ENCODE measurements around the gene CCR6. TPM values are rescaled to one million over a fixed set of nuclear protein-coding genes. Genes with fewer than 3 reads are reported as not detected.

CCR6 gene
- total and polyA plus RNA-seq, 10 of the 15 experiments (the other 5 are each of a cell fraction or from before 2014, with no cell fraction given) = 2.2 to 7.6 (median 6.7) TPM

DNA sequence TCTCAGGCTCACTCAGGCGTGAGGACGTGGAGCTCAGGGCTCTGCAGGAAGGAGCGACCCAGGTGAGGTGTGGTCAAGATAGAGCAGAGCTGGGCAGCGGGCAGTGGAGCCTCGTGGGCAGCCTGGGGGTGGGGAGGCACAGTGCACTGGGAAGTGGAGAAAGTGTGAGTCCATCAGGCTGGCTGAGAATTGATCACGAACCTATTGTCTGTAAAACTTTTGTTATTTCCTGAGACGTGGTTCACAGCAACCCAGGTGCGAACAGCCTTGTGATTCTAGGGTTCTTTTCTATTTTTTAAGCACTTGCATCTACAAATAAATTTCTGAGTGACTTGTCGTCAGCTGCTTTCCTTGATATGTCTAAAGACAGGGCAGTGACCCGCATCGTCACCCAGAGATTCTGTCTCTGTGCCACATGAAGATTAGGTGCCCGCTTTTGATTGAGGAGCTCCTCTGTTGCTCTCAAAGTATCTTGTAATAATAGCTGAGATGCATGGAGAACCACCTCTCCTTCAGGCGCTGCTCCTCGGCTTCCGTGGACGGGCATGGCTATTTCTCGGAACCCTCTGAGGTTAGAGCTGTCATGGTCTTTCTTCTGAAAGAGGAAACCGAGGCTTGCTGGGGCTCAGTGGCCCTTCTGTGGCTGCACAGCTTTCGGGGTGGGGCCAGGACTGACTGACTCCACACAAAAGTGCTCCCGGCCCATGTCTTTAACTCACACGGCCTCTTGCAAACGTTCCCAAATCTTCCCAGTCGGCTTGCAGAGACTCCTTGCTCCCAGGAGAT, 662 bp upstream of the CCR6 start:
- DNase-seq (ENCODE audit: low read depth, low spot score) (no peak), FAIRE-seq (peak; percentile 56), ATAC-seq (peak; percentile 52)
- Histone ChIP-seq H3K27me3 (replicated peaks in 1 of 2; ENCODE audit: control insufficient read depth in 2 of 2, insufficient read depth in 2 of 2, low read length in 1 of 2) (no peaks in the 10 kb centered on the region), H3K4me2 (ENCODE audit: control insufficient read depth, insufficient read depth) (peak overlapping the region; percentile 81), H2AFZ (ENCODE audit: control insufficient read depth, low read depth, low read length) (peak overlapping the region; percentile 44), H3K9ac (ENCODE audit: control insufficient read depth, insufficient read depth, low read length) (peak overlapping the region; percentile 56), H3K79me2 (ENCODE audit: control insufficient read depth, insufficient read depth, low read length) (peaks cover 10% of the 10 kb centered on the region), H3K36me3 (ENCODE audit: control insufficient read depth in 2 of 2, insufficient read depth in 2 of 2, low read length in 1 of 2) (no peaks in the 10 kb centered on the region), H3K27ac (ENCODE audit: control insufficient read depth, insufficient read depth) (peak overlapping the region; percentile 66), H4K20me1 (ENCODE audit: control insufficient read depth, insufficient read depth) (no peaks in the 10 kb centered on the region), H3K9me3 (replicated peaks; ENCODE audit: control insufficient read depth, insufficient read depth, low read length) (peaks cover 5% of the 10 kb centered on the region; the same call in 2 of the 3 replicates), H3K4me1 (ENCODE audit: control insufficient read depth, insufficient read depth, low read length) (peaks cover 65% of the 10 kb centered on the region), H3K4me3 (peak overlapping the region; percentile 60; the same call in 1 of the 2 replicates)
- TSS peak; percentile 54 for BruUV-seq (replicated peaks)
- under 1% methylated on average over 23 of the region's 23 CpGs for WGBS (ENCODE audit: insufficient coverage, insufficient replicate concordance, low lambda C conversion rate, missing lambda C conversion rate)
- ChIA-PET CTCF (interaction anchor here (0.6 to 8.1 kb wide), 20 partner anchors 8 to 347 kb away, joined by 3 to 129 read pairs (median 6); partner anchors contain the start of gene CEP43), POLR2A (interaction anchor here (0.6 to 14.7 kb wide), 23 partner anchors 7 to 169 kb away, joined by 3 to 279 read pairs (median 6); partner anchors contain the start of genes CEP43 and RNASET2), SMC1A (ENCODE audit: uncharacterized antibody, unreplicated experiment) (interaction anchor here (0.9 to 21.7 kb wide), 19 partner anchors 8 to 335 kb away, joined by 3 to 542 read pairs (median 14); partner anchors contain the start of gene CEP43), RAD21 (ENCODE audit: unreplicated experiment) (interaction anchor here (0.5 to 8.3 kb wide), 17 partner anchors 8 to 174 kb away, joined by 3 to 231 read pairs (median 12); partner anchors contain the start of genes CEP43 and RNASET2)
- intact Hi-C loops (cut with micrococcal nuclease; ENCODE audit: unreplicated experiment) = loop anchor here (2.0 to 10.0 kb wide), 4 partner anchors 27 to 167 kb away; partner anchors contain the start of genes CEP43 and RNASET2
- in situ Hi-C loops (cut with MboI) = no loop called here
- TF ChIP-seq SPI1 (IDR thresholded peaks at IDR 0.05; ENCODE audit: borderline replicate concordance, insufficient read depth, low read depth, low read length) (no peak), SMC3 (IDR thresholded peaks at IDR 0.05; ENCODE audit: borderline replicate concordance, low read length) (no peak), POLR2A (IDR thresholded peaks at IDR 0.05; ENCODE audit: low read depth, low read length) (no peak), YY1 (IDR thresholded peaks at IDR 0.05; ENCODE audit: low read depth, low read length) (no peak), TBL1XR1 (IDR thresholded peaks at IDR 0.05; ENCODE audit: low read depth, low read length) (no peak), RELA (IDR thresholded peaks at IDR 0.05; ENCODE audit: borderline replicate concordance, partially characterized antibody) (no peak), HCFC1 (IDR thresholded peaks at IDR 0.05; ENCODE audit: low read length) (no peak), SREBF2 (IDR thresholded peaks at IDR 0.05; ENCODE audit: low read length) (no peak), ZNF24 (IDR thresholded peaks at IDR 0.05) (no peak)
- TF ChIP-seq, protein P1, sequence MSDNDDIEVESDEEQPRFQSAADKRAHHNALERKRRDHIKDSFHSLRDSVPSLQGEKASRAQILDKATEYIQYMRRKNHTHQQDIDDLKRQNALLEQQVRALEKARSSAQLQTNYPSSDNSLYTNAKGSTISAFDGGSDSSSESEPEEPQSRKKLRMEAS (IDR thresholded peaks at IDR 0.05; ENCODE audit: low read depth, low read length) = peak; percentile 51
- TF ChIP-seq, protein P2, sequence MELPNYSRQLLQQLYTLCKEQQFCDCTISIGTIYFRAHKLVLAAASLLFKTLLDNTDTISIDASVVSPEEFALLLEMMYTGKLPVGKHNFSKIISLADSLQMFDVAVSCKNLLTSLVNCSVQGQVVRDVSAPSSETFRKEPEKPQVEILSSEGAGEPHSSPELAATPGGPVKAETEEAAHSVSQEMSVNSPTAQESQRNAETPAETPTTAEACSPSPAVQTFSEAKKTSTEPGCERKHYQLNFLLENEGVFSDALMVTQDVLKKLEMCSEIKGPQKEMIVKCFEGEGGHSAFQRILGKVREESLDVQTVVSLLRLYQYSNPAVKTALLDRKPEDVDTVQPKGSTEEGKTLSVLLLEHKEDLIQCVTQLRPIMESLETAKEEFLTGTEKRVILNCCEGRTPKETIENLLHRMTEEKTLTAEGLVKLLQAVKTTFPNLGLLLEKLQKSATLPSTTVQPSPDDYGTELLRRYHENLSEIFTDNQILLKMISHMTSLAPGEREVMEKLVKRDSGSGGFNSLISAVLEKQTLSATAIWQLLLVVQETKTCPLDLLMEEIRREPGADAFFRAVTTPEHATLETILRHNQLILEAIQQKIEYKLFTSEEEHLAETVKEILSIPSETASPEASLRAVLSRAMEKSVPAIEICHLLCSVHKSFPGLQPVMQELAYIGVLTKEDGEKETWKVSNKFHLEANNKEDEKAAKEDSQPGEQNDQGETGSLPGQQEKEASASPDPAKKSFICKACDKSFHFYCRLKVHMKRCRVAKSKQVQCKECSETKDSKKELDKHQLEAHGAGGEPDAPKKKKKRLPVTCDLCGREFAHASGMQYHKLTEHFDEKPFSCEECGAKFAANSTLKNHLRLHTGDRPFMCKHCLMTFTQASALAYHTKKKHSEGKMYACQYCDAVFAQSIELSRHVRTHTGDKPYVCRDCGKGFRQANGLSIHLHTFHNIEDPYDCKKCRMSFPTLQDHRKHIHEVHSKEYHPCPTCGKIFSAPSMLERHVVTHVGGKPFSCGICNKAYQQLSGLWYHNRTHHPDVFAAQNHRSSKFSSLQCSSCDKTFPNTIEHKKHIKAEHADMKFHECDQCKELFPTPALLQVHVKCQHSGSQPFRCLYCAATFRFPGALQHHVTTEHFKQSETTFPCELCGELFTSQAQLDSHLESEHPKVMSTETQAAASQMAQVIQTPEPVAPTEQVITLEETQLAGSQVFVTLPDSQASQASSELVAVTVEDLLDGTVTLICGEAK (IDR thresholded peaks at IDR 0.05; ENCODE audit: borderline replicate concordance) = no peak
- TF ChIP-seq, protein P3, sequence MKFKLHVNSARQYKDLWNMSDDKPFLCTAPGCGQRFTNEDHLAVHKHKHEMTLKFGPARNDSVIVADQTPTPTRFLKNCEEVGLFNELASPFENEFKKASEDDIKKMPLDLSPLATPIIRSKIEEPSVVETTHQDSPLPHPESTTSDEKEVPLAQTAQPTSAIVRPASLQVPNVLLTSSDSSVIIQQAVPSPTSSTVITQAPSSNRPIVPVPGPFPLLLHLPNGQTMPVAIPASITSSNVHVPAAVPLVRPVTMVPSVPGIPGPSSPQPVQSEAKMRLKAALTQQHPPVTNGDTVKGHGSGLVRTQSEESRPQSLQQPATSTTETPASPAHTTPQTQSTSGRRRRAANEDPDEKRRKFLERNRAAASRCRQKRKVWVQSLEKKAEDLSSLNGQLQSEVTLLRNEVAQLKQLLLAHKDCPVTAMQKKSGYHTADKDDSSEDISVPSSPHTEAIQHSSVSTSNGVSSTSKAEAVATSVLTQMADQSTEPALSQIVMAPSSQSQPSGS (IDR thresholded peaks at IDR 0.05; ENCODE audit: low read length) = no peak
- TF ChIP-seq, protein P4, sequence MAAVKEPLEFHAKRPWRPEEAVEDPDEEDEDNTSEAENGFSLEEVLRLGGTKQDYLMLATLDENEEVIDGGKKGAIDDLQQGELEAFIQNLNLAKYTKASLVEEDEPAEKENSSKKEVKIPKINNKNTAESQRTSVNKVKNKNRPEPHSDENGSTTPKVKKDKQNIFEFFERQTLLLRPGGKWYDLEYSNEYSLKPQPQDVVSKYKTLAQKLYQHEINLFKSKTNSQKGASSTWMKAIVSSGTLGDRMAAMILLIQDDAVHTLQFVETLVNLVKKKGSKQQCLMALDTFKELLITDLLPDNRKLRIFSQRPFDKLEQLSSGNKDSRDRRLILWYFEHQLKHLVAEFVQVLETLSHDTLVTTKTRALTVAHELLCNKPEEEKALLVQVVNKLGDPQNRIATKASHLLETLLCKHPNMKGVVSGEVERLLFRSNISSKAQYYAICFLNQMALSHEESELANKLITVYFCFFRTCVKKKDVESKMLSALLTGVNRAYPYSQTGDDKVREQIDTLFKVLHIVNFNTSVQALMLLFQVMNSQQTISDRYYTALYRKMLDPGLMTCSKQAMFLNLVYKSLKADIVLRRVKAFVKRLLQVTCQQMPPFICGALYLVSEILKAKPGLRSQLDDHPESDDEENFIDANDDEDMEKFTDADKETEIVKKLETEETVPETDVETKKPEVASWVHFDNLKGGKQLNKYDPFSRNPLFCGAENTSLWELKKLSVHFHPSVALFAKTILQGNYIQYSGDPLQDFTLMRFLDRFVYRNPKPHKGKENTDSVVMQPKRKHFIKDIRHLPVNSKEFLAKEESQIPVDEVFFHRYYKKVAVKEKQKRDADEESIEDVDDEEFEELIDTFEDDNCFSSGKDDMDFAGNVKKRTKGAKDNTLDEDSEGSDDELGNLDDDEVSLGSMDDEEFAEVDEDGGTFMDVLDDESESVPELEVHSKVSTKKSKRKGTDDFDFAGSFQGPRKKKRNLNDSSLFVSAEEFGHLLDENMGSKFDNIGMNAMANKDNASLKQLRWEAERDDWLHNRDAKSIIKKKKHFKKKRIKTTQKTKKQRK (IDR thresholded peaks at IDR 0.05; ENCODE audit: low read depth, low read length) = no peak

Data from GM12878 (cell line).